Nephron (organoid): ENCODE measurements around the gene SIX1.
A peak's percentile ranks its signal among the peaks of the same experiment; 100 is the strongest.

ENCODE experiments used
- H3K27ac Mint-ChIP-seq, 3 experiments: 2 replicates each; pipeline ENCODE4 v1.8.0; 2020; ENCODE audit warnings: mixed read lengths in 3 of 3, mild to moderate bottlenecking in 2 of 3, moderate library complexity in 1 of 3
- H3K27me3 Mint-ChIP-seq: 2 replicates; pipeline ENCODE4 v1.8.0; 2021; ENCODE audit warnings: low read depth, mild to moderate bottlenecking, moderate library complexity, mixed read lengths
- H3K36me3 Mint-ChIP-seq: 2 replicates; pipeline ENCODE4 v1.8.0; 2020; ENCODE audit warnings: low read depth, mixed read lengths
- H3K4me1 Mint-ChIP-seq: 2 replicates; pipeline ENCODE4 v1.8.0; 2020; ENCODE audit warnings: mixed read lengths
- H3K4me3 Mint-ChIP-seq, 3 experiments: 2 replicates each; pipeline ENCODE4 v1.8.0; 2020; ENCODE audit warnings: mild to moderate bottlenecking in 3 of 3, mixed read lengths in 3 of 3, moderate library complexity in 2 of 3
- H3K9me3 Mint-ChIP-seq: 2 replicates; pipeline ENCODE4 v1.8.0; 2020; ENCODE audit warnings: mixed read lengths
- CTCF ChIP-seq, 3 experiments: fragments of 200-600 bp; sonication (generic); IDR thresholded peaks; one replicate each; pipeline ENCODE4 v1.5.0; 2021; ENCODE audit warnings: antibody characterized with exemption in 3 of 3; ENCODE audit not compliant: unreplicated experiment in 3 of 3

SIX1 gene

GRCh38 chr14:60634153-60634552, 15.1 kb downstream of the SIX1 start:
- no peaks in the 10 kb centered on the region for H3K36me3 Mint-ChIP-seq
- peaks cover 22% of the 10 kb centered on the region for H3K27me3 Mint-ChIP-seq
- TF ChIP-seq CTCF (IDR thresholded peaks at IDR 0.05; ENCODE audit: unreplicated experiment in 3 of 3): no peak

GRCh38 chr14:60632777-60633176, 16.5 kb downstream of the SIX1 start:
- TF ChIP-seq CTCF (IDR thresholded peaks at IDR 0.05; ENCODE audit: unreplicated experiment in 3 of 3): no peak
- Mint-ChIP-seq H3K27me3 (peaks cover 12% of the 10 kb centered on the region), H3K4me3 (no peak overlapping the region), H3K36me3 (no peaks in the 10 kb centered on the region), H3K27ac (no peak overlapping the region), H3K4me1 (peaks cover 52% of the 10 kb centered on the region), H3K9me3 (no peaks in the 10 kb centered on the region)

More at GRCh38 chr14:60634153-60634552, 15.1 kb downstream of the SIX1 start:
- Mint-ChIP-seq H3K4me3 (no peak overlapping the region), H3K4me1 (peaks cover 66% of the 10 kb centered on the region), H3K27ac (peak overlapping the region in 2 of 3 experiments; percentile 20 to 51), H3K9me3 (no peaks in the 10 kb centered on the region)

GRCh38 chr14:60632257-60632656, 17.0 kb downstream of the SIX1 start:
- TF ChIP-seq CTCF (IDR thresholded peaks at IDR 0.05; ENCODE audit: unreplicated experiment in 3 of 3): no peak
- no peak overlapping the region for H3K4me3 Mint-ChIP-seq
- H3K27me3 Mint-ChIP-seq: peaks cover 11% of the 10 kb centered on the region
- no peaks in the 10 kb centered on the region for H3K9me3 Mint-ChIP-seq
- H3K4me1 Mint-ChIP-seq: peaks cover 52% of the 10 kb centered on the region
- H3K27ac Mint-ChIP-seq: no peak overlapping the region
- no peaks in the 10 kb centered on the region for H3K36me3 Mint-ChIP-seq

- TF ChIP-seq CTCF (IDR thresholded peaks at IDR 0.05; ENCODE audit: unreplicated experiment in 3 of 3): no peak
- peaks cover 6% of the 10 kb centered on the region for H3K27me3 Mint-ChIP-seq
- H3K9me3 Mint-ChIP-seq: no peaks in the 10 kb centered on the region
- H3K4me3 Mint-ChIP-seq: no peak overlapping the region
- no peaks in the 10 kb centered on the region for H3K36me3 Mint-ChIP-seq
- H3K27ac Mint-ChIP-seq: no peak overlapping the region
- H3K4me1 Mint-ChIP-seq: peaks cover 48% of the 10 kb centered on the region
Observed at GRCh38 chr14:60631842-60632241, 17.4 kb downstream of the SIX1 start.

- Mint-ChIP-seq H3K27ac (no peak overlapping the region), H3K4me1 (peaks cover 40% of the 10 kb centered on the region), H3K27me3 (no peaks in the 10 kb centered on the region), H3K9me3 (no peaks in the 10 kb centered on the region), H3K36me3 (no peaks in the 10 kb centered on the region), H3K4me3 (no peak overlapping the region)
- no peak for TF ChIP-seq CTCF (IDR thresholded peaks at IDR 0.05; ENCODE audit: unreplicated experiment in 3 of 3)
Observed at GRCh38 chr14:60630129-60630528, 19.1 kb downstream of the SIX1 start.

GRCh38 chr14:60628892-60629291, 20.4 kb downstream of the SIX1 start:
- TF ChIP-seq CTCF (IDR thresholded peaks at IDR 0.05; ENCODE audit: unreplicated experiment in 3 of 3): no peak
- H3K4me1 Mint-ChIP-seq: peaks cover 40% of the 10 kb centered on the region
- H3K27ac Mint-ChIP-seq: no peak overlapping the region
- H3K36me3 Mint-ChIP-seq: no peaks in the 10 kb centered on the region
- H3K9me3 Mint-ChIP-seq: no peaks in the 10 kb centered on the region
- no peak overlapping the region for H3K4me3 Mint-ChIP-seq
- H3K27me3 Mint-ChIP-seq: no peaks in the 10 kb centered on the region
